HAP-1 (cell line): ENCODE data around the gene EPM2AIP1.
A peak's percentile ranks its signal among the peaks of the same experiment; 100 is the strongest.

ENCODE experiments used
- DNase-seq, 2 experiments: peaks; one replicate each; pipeline ENCODE4 v3.0.0-alpha.2; 2016 to 2020; ENCODE audit warnings: low spot score in 2 of 2
- H3K27me3 ChIP-seq: fragments of 250-450 bp; sonication (Bioruptor Pico); 2 replicates; pipeline ENCODE4 v1.5.1; 2020; ENCODE audit warnings: low read depth, mild to moderate bottlenecking, moderate library complexity
- H3K36me3 ChIP-seq: fragments of 250-450 bp; sonication (Bioruptor Pico); replicated peaks from 2 replicates; pipeline ENCODE4 v1.5.1; 2020; ENCODE audit warnings: mild to moderate bottlenecking
- H3K4me1 ChIP-seq: fragments of 250-450 bp; sonication (Bioruptor Pico); 2 replicates; pipeline ENCODE4 v1.5.1; 2020; ENCODE audit warnings: mild to moderate bottlenecking
- H3K4me3 ChIP-seq: fragments of 250-450 bp; sonication (Bioruptor Pico); 2 replicates; pipeline ENCODE4 v1.5.1; 2020; ENCODE audit warnings: mild to moderate bottlenecking, moderate library complexity
- H3K9me3 ChIP-seq: fragments of 250-450 bp; sonication (Bioruptor Pico); 2 replicates; pipeline ENCODE4 v1.5.1; 2020; ENCODE audit warnings: mild to moderate bottlenecking, moderate library complexity
- in situ Hi-C: fragments of 300-500 bp; cut with MboI; formaldehyde crosslinking; loops from 3 replicates; pipeline ENCODE4 v1.14.3; 2020; ENCODE audit warnings: low sequenced_read_pairs, inconsistent platforms, mixed read lengths

The EPM2AIP1 gene

DNA sequence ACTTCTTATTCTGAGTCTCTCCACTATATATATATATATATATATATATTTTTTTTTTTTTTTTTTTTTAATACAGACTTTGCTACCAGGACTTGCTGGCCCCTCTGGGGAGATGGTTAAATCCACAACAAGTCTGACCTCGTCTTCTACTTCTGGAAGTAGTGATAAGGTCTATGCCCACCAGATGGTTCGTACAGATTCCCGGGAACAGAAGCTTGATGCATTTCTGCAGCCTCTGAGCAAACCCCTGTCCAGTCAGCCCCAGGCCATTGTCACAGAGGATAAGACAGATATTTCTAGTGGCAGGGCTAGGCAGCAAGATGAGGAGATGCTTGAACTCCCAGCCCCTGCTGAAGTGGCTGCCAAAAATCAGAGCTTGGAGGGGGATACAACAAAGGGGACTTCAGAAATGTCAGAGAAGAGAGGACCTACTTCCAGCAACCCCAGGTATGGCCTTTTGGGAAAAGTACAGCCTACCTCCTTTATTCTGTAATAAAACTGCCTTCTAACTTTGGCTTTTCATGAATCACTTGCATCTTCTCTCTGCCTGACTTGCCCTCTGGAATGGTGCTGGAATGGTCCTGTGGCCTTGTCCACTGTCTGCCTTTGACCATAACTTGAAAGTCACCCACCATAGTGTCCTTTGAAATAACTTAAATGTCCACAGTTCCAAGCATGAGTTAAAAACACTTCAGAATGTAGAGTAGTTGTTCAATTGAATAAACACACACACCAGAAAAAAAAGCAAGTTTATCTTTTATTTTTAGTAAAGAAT lies 32.8 kb upstream of the EPM2AIP1 start:
- in situ Hi-C loops: no loop called here
- Histone ChIP-seq H3K36me3 (peaks cover 90% of the 10 kb centered on the region), H3K27me3 (no peaks in the 10 kb centered on the region)

DNA sequence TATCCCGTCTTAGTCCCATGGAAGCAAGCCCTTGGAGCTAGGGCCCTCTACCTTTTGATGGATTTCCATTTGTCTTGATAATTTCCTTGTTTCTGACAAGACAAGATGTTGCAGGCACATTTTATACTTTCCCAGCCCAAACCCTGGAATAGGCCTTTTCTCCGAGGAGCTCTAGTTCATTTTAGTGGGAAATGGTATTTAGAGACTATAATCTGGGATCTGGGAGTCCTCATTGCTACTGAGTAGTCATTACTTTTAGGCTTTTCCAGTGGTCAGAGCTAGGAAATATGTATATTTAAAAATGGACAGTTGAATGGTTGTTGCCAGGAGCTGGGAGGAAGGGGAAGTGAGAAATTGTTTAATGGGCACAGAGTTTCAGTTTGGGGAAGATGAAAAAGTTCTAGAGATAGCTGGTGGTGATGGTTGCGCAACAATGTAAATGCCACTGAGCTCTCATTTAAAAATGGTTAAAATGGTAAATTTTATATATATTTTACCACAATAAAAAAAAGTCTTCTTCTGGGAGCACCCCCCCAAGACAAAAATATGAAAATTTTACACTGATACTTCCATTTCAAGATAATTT lies 32.0 kb upstream of the EPM2AIP1 start:
- Histone ChIP-seq H3K4me1 (no peaks in the 10 kb centered on the region), H3K27me3 (no peaks in the 10 kb centered on the region), H3K4me3 (no peak overlapping the region), H3K9me3 (no peaks in the 10 kb centered on the region), H3K36me3 (peaks cover 92% of the 10 kb centered on the region)
- no peak for DNase-seq
- in situ Hi-C loops: no loop called here

More for the DNA sequence above, 32.8 kb upstream of the EPM2AIP1 start:
- Histone ChIP-seq H3K4me1 (no peaks in the 10 kb centered on the region), H3K9me3 (no peaks in the 10 kb centered on the region), H3K4me3 (no peak overlapping the region)
- DNase-seq: no peak

DNA sequence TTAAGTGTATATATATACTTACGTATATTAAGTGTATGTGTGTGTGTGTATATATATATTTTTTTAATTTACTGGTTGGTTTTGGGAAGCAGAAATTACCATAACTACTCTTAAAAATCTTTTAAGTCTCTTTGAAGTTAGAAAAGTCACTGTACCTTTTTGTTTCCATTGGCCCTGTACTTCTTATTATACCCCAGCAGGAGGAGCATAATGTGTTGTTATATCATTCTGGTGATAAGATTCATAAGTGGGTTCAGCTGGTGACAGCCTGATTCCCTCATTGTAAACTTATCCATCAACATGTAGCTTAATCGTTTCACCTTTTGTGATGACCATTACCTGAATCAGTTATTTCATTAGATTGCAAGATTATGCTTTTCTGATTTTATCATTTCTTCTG lies 31.2 kb upstream of the EPM2AIP1 start:
- H3K9me3 ChIP-seq: no peaks in the 10 kb centered on the region
- no peaks in the 10 kb centered on the region for H3K4me1 ChIP-seq
- DNase-seq: no peak
- H3K4me3 ChIP-seq: no peak overlapping the region
- H3K27me3 ChIP-seq: no peaks in the 10 kb centered on the region
- in situ Hi-C loops: no loop called here
- H3K36me3 ChIP-seq: peaks cover 95% of the 10 kb centered on the region

DNA sequence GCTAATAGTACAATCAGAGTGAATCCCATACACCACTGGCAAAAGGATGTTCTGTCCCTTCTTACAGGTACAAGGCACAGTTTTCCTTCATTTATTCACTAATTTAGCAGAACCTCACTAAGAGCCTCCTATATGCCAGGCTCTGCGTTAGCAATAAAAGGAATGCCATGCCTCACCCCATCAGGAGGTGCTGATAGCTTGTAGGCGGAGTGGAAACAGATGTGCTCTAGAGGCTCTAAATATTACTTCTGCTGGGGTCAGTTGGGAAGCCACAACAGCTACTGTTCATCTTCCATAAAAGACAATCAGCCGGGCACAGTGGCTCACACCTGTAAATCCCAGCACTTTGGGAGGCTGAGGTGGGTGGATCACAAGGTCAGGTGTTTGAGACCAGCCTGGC lies 24.8 kb upstream of the EPM2AIP1 start:
- Histone ChIP-seq H3K9me3 (no peaks in the 10 kb centered on the region), H3K27me3 (no peaks in the 10 kb centered on the region), H3K4me1 (no peaks in the 10 kb centered on the region), H3K36me3 (peaks cover 78% of the 10 kb centered on the region), H3K4me3 (no peak overlapping the region)
- no peak for DNase-seq
- in situ Hi-C loops: no loop called here

DNA sequence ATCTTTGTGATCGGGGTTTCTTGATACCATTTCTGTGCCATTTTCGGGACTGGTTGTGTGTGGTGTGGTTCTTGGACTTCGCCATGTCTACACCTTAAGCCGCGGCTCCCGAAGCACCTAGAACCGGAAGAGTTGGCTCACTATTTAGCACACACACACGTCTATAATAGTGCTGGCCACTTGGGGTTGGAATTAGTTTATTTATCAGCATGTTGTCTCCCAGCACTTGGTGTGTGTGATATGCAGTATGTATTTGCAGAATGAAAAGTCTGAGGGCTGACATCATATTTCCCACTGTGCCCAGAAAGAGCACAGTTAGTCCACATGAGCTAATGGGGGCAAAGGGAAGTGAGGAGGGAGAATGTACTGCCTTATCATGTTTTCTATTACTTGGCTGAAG lies 24.0 kb upstream of the EPM2AIP1 start:
- Histone ChIP-seq H3K4me1 (no peaks in the 10 kb centered on the region), H3K36me3 (peaks cover 78% of the 10 kb centered on the region)

DNA sequence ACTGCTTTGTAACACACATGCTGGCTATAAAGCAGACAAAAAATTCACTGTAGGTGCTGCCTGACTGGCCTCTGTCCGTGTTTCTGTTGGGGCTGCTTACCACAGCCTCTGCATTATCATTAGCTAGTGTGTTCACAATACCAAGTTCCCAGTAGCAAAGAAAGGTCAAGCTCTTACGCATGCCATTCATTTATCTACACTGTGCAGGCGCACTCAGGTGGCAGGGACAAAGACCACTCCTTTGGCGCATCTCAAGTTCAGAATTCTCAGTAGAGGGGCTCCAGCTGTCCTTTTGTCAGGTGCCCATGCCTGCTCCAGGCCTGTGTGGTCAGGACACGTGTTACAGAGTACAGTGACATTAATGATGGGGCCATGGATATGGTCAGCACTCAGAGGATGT lies 22.7 kb upstream of the EPM2AIP1 start:
- DNase-seq: no peak
- no peaks in the 10 kb centered on the region for H3K9me3 ChIP-seq
- H3K4me1 ChIP-seq: no peaks in the 10 kb centered on the region
- in situ Hi-C loops: no loop called here
- H3K27me3 ChIP-seq: no peaks in the 10 kb centered on the region
- H3K36me3 ChIP-seq: peaks cover 76% of the 10 kb centered on the region
- H3K4me3 ChIP-seq: no peak overlapping the region

More for the DNA sequence above, 24.0 kb upstream of the EPM2AIP1 start:
- H3K27me3 ChIP-seq: no peaks in the 10 kb centered on the region
- no peak for DNase-seq
- in situ Hi-C loops: no loop called here
- H3K4me3 ChIP-seq: no peak overlapping the region
- H3K9me3 ChIP-seq: no peaks in the 10 kb centered on the region

DNA sequence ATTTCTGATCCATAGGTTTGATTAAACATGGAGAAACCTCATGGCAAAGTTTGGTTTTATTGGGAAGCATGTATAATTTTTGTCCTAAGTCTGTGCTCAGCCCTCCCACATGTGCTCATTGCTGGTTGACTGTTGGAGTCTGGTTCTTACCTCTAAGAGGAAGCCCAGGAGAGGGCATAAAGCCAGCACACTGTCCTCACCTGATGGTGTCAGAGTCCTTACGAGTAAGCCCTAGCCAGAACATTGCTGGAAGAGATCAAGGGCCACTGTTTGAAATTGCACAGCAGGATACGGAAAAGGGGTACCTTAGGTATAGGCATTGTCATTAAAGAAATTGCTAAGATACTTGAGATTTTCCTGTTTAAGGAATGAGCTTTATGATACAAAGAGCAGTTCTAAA lies 21.7 kb upstream of the EPM2AIP1 start:
- in situ Hi-C loops: no loop called here
- H3K36me3 ChIP-seq: peaks cover 66% of the 10 kb centered on the region

DNA sequence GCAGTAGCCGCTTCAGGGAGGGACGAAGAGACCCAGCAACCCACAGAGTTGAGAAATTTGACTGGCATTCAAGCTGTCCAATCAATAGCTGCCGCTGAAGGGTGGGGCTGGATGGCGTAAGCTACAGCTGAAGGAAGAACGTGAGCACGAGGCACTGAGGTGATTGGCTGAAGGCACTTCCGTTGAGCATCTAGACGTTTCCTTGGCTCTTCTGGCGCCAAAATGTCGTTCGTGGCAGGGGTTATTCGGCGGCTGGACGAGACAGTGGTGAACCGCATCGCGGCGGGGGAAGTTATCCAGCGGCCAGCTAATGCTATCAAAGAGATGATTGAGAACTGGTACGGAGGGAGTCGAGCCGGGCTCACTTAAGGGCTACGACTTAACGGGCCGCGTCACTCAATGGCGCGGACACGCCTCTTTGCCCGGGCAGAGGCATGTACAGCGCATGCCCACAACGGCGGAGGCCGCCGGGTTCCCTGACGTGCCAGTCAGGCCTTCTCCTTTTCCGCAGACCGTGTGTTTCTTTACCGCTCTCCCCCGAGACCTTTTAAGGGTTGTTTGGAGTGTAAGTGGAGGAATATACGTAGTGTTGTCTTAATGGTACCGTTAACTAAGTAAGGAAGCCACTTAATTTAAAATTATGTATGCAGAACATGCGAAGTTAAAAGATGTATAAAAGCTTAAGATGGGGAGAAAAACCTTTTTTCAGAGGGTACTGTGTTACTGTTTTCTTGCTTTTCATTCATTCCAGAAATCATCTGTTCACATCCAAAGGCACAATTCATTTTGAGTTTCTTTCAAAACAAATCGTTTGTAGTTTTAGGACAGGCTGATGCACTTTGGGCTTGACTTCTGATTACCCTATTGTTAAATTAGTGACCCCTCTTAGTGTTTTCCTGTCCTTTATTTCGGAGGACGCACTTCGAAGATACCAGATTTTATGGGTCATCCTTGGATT lies 674 bp upstream of the EPM2AIP1 start, which contains the start of gene MLH1:
Gene MLH1 (plus strand): TSS at position 193 of the 958 bp plus-strand sequence. CDS start 30 bp downstream, at position 223.
- H3K27me3 ChIP-seq: no peaks in the 10 kb centered on the region
- DNase-seq: peak; percentile 86 to 99
- H3K4me3 ChIP-seq: peak within 1 kb of the TSS; percentile 57
- peaks cover 28% of the 10 kb centered on the region for H3K36me3 ChIP-seq
- in situ Hi-C loops: no loop called here
- no peaks in the 10 kb centered on the region for H3K9me3 ChIP-seq
- H3K4me1 ChIP-seq: peaks cover 10% of the 10 kb centered on the region

More for the DNA sequence above, 21.7 kb upstream of the EPM2AIP1 start:
- no peaks in the 10 kb centered on the region for H3K9me3 ChIP-seq
- H3K4me1 ChIP-seq: no peaks in the 10 kb centered on the region
- no peaks in the 10 kb centered on the region for H3K27me3 ChIP-seq
- no peak for DNase-seq
- no peak overlapping the region for H3K4me3 ChIP-seq

DNA sequence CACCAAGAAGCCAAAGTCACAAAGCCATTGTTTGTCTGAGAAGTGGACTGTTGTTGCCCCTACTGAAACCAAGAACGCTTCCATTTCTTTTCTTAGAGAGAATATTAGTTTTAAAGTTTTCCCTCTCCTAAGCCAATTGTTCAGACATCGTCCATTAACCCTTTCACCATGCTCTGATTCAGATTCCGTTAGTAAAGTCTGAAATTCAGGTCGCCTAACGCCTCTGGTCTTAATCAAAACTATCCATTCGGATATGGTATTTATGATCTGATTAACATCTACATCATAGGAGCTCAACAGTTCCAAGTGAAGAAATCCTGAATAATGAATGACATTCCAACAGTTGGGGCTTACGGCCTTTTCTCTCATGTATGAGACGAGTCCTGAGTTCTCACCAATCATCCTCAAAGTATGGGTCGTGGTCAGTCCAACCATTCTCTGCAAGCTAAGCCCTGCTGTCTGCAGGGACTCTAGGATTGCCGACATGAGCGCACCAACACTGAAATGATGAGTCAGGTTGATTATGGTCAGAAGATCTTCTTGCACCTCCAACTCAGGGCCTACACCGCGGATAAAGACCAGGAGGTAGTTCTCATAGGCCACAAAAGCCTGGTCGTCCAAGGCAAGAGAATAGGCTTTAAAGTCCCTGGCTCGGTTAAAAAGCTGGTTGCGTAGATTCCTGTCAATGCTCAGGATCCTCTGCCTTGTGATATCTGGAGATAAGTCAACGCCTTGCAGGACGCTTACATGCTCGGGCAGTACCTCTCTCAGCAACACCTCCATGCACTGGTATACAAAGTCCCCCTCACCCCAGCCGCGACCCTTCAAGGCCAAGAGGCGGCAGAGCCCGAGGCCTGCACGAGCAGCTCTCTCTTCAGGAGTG lies 767 bp downstream of the EPM2AIP1 start:
- Histone ChIP-seq H3K4me3 (peak overlapping the region; percentile 57), H3K36me3 (peaks cover 22% of the 10 kb centered on the region), H3K27me3 (no peaks in the 10 kb centered on the region), H3K4me1 (peaks cover 18% of the 10 kb centered on the region), H3K9me3 (no peaks in the 10 kb centered on the region)
- in situ Hi-C loops: no loop called here
- DNase-seq: peak in 1 of 2 experiments; percentile 19

DNA sequence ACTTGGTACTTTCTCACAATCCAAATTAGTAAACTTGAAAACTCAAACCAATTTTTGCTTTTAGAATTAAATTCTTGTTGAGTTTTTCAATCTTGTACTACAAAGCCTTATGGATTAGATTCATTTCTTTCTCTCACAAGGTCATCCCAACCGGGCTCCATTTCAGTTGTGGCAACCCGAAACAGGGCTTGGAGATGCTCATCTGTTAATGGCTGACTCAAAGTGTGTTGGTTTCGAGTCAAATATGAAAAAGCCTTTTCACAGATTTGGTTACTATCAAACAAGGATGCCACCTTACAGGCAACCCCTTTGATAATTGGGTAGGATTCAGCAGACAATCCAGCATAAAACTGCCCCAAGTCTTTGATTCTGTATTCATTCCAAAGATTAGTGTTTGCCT lies 1.8 kb downstream of the EPM2AIP1 start:
- peaks cover 17% of the 10 kb centered on the region for H3K36me3 ChIP-seq
- H3K27me3 ChIP-seq: no peaks in the 10 kb centered on the region
- H3K4me1 ChIP-seq: peaks cover 18% of the 10 kb centered on the region
- in situ Hi-C loops: no loop called here
- peak overlapping the region; percentile 57 for H3K4me3 ChIP-seq
- no peaks in the 10 kb centered on the region for H3K9me3 ChIP-seq
- no peak for DNase-seq

DNA sequence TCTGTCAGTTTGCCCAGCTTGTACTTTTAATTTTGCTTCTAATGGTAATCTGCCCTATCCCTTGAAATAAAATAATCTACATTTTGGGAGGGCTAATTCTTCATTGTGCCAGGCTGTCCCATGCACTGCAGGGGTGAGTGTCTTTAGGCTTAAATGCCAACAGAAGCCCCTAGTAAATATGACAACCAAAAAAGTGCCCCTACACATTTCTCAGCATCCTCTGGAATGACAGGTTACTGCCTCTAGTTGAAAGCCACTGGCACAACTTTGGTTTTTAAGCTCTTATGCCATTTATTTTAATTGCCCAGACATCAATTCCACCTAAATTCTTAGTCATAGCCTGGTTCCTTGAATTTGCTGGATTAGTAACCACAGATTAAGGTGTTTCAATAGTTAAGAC lies 3.4 kb downstream of the EPM2AIP1 start:
- in situ Hi-C loops: no loop called here
- no peak for DNase-seq
- Histone ChIP-seq H3K36me3 (peaks cover 29% of the 10 kb centered on the region), H3K27me3 (no peaks in the 10 kb centered on the region), H3K4me1 (peaks cover 18% of the 10 kb centered on the region), H3K9me3 (no peaks in the 10 kb centered on the region), H3K4me3 (peak overlapping the region; percentile 11)

DNA sequence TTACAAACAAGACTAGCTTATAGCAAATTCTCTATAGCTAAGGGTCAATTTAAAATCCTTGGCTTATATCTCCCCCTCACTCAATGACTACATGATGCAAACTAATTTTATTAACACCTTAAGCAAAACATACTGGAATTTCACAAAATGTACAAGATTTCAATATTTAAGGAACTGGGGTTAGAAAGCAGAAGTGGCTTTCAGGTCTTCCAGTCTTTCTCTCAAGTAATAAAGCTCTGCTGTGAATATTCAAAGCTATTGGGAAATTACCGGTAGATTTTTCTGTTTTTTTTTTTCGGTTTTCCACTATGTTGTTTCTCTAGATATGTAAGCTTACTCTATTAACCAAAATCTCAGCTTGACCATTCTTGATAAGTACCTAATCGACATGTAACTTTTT lies 3.9 kb downstream of the EPM2AIP1 start:
- Histone ChIP-seq H3K4me3 (peak overlapping the region; percentile 11), H3K9me3 (no peaks in the 10 kb centered on the region), H3K27me3 (no peaks in the 10 kb centered on the region), H3K36me3 (peaks cover 32% of the 10 kb centered on the region), H3K4me1 (peaks cover 18% of the 10 kb centered on the region)
- in situ Hi-C loops: no loop called here
- DNase-seq: no peak

DNA sequence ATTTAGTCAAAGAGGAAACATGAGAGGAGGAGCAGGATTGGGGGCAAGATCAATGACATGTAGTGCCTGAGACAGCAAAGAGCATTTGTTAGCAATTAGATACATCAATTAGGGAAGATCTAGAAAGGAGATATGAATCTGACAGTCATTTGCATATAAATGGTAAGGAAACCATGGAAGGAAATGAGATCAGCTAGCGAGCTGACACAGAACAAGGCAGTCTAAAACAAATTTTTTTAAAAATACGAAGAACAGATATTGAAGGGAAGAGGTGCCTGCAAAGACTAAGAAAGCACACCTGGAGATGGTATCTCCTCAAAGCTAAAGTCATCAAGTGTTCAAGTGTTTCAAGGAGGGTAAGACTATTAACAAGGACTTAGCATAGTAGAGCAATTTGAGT lies 4.6 kb downstream of the EPM2AIP1 start:
- peaks cover 18% of the 10 kb centered on the region for H3K4me1 ChIP-seq
- no peaks in the 10 kb centered on the region for H3K27me3 ChIP-seq
- H3K36me3 ChIP-seq: peaks cover 35% of the 10 kb centered on the region
- H3K4me3 ChIP-seq: no peak overlapping the region
- in situ Hi-C loops: no loop called here
- no peaks in the 10 kb centered on the region for H3K9me3 ChIP-seq
- peak in 1 of 2 experiments; percentile 25 for DNase-seq
